Fibroblast of skin of left biceps (primary cell): ENCODE results near the gene ITGA11.

Experiments
- DNase-seq, 2 experiments: peaks; one replicate each; pipeline ENCODE4 v3.0.0-alpha.2; 2013; ENCODE audit warnings: low read depth in 2 of 2

The ITGA11 gene

DNA sequence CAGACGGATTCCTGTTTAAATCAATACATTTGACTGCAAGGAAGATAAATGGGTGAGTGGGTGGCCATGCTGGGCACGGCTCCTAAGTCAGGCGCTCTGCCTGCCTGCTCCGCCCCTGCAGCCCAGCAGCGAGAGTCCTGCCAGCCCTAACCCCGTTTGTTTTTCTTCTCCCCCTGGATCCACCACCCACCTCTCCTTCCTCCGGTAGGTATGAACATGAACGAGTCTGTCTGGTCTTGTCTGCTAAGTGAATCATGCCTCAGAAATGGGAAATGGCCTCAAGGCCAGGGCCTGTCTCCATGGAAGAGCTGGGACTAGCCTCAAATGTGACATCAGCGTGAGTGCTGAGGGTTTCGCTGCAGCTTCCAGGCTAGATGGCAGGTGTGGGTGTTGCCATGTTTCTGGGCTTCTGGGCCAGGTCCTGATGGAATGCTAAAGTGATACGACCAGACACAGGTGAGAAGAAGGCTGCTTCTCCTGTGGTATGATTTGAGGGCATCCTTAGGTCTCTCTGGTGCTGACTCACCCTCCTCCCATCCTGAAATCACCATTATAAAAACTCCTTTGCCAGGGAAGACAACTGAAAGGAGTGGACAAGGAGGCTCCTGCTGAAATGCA lies 160.0 kb downstream of the ITGA11 start:
- DNase-seq, result no peak

GRCh38 chr15:68268405-68268804 lies 163.6 kb downstream of the ITGA11 start:
- DNase-seq, result no peak

DNA sequence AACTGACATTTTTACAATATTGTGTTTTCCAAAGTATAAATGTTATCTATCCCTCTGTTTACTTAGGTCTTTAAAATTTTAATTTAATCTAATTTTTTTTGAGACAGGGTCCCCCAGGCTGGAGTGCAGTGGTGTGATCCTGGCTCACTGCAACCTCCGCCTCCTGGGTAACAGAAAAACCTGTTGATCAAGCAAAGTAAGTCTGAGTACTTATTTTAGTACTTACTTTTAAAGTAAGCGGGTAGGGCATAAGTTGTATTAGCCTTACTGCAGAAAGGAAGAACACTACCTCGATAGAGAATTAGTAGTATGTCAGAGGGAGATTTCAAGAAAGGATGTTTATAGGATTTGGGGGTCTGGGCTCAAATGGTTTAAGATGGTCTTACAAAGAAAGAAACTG lies 166.3 kb downstream of the ITGA11 start:
- DNase-seq, result no peak

GRCh38 chr15:68265081-68265480 lies 166.9 kb downstream of the ITGA11 start:
- DNase-seq, result no peak

GRCh38 chr15:68264282-68264681 lies 167.7 kb downstream of the ITGA11 start:
- no peak for DNase-seq

- DNase-seq, result no peak
These were observed 169.2 kb downstream of the ITGA11 start for GRCh38 chr15:68262514-68263356.

DNA sequence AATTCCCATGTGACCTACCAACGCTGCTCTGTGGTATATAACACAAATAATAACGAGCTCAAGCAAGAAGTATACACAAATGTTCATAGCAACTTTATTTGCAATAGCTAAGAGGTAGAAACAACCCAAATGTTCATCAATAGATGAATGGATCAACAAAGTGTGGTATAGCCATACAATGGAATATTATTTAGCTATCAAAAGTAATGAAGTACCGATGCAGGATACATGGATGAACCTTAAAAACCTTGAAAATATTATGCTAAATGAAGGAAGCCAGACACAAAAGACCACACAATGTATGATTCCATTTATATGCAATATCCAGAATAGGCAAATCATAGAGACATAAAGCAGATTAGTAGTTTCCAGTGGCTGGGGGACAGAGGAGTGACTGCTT lies 170.0 kb downstream of the ITGA11 start:
- no peak for DNase-seq

GRCh38 chr15:68261241-68261640 lies 170.7 kb downstream of the ITGA11 start:
- no peak for DNase-seq

DNA sequence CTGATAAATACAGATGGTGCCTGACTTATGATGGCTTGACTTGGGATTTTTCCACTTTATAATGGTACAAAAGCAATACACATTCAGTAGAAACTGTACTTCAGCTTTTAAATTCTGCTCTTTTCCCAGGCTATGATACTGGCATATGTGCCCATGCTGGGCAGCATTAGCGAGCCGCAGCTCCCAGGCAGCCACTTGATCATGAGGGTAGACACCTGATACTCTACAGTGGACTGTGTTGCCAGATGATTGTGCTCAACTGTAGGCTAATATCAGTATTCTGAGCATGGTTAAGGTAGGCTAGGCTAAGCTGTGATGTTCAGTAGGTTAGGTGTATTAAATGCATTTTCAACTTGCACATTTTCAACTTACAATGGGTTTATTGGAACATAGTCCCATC lies 172.1 kb downstream of the ITGA11 start:
- no peak for DNase-seq

GRCh38 chr15:68258692-68259091 lies 173.3 kb downstream of the ITGA11 start:
- no peak for DNase-seq

- DNase-seq, result peak; percentile 65 to 69
These were observed 175.1 kb downstream of the ITGA11 start for GRCh38 chr15:68256675-68257450.

DNA sequence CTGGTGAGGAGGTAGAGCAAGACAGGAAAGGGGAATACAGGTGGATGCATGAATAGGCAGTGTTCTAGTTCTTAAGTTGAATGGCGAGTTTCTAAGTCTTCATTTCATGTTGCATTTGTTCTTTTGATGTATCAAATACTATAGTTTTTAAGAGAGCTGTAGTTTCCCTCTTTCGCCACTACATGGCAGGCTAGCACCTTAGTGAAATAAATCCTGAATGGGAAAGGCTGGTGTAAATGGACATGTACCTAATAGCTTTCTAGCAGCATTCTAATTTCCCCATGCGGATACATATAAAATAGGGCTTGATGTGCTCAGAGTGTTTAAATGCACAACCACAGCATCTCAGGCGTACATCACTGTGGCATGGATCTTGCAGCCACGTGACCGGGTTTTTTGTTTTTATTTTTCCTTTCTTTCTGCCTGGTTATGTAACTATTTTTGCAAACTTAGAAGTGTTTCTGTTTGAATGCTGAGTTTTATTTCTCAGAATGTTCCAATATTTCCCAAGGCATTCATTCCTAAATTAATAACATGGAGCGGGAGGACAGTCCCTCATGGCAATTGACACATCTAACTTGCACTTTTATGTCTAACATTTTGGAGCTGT lies 178.9 kb downstream of the ITGA11 start:
- DNase-seq, result peak; percentile 56 to 57

DNA sequence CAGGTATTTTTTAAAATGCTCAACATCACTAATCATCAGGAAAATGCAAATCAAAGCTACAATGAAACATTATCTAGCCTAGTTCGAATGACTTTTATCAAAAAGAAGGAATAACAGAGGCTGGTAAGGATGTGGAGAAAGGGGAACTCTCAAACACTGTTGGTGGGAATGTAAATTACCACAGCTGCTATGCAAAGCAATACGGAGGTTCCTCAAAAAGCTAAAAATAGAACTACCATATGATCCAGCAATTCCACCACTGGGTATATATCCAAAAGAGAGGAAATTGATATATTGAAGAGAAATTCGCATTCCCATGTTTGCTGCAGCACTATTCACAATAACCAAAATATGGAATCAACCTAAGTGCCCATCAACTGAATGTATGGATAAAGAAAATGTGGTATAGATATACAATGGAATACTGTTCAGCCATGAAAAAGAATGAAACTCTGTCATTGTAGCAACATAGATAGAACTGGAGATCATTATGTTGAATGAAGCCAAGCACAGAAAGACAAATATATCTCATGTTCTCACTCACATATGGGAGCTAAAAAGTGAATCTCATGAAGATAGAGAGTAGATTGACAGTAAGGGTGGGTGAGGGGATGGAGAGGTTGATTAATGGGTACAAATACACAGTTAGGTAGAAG lies 182.8 kb downstream of the ITGA11 start:
- no peak for DNase-seq
